ENCODE data around the gene PEX14.
A peak's percentile ranks its signal among the peaks of the same experiment; 100 is the strongest.

PEX14 gene

DNA sequence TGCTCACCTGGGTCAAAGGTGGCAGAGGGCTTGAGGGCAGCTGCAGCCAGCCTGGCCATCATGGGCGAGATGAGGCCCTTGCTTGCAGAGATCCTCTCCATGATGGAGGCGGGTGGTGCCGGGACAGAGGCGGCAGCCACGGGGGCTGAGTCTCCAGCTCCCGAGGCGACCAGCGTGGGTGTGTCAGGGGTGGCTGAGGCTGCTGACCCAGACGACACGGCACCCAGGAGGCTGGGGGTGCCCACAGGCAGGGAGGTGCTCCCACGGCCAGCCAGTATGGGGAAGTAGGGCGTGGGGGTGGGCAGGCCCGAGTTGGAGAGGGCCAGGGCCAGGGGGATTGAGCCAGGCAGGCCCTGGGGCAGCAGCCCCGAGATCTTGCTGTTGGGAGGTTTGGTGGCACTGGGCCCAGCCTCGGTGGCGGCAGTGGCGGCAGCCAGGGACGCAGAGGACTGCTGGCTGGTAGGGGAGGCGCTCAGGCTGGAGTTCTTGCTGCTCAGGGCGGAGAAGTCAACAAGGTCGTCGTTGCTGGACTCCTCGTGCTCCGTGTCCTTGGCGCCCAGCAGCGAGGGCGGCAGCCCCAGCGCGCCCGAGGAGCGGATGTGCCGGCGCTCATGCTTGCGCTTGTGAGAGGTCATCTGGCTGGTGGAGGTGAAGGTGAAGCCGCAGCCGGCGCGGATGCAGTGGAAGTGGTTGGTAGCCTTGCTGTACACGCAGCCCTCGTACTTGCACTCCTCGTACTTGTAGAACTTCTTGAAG, 178.8 kb downstream of the PEX14 start:
- no peak for DNase-seq

DNA sequence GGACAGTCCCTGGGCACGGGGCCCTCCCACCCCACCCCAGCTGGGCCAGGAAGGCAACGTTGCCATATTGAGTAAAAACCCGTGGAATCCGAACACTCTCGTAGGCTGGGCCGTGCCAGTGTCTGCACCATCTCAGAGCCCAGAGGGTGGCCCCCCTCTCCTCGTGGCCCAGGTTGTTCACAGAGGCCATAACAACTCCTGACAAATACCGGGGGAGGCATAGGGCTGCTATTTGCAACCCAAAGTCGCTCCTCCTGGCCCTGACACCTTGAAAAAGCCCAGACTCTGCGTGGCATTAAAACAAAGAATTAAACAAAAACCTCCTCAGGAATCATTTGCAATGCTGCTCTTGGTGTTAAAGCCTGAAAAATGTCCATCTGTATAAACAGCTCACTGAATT, 180.3 kb downstream of the PEX14 start:
- DNase-seq = no peak

DNA sequence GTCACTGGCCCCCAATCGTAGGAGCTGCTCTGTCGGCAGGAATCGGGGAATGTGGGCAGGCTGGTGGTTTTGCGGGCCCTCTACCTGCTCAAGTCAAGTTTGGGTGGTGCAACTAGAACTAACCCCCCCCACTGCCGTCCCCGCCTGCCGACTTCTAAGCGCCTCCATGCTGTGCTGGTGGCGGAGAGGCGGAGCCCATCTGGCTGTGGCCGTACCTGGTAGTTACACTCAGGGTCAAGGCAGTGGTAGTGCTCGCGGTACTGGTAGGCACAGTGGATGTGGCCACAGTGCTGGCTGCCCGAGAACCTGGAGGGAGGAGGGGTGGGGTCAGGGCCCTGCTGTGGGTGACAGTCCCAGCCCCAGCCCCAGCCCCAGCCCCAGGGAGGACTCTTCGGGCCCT, 181.7 kb downstream of the PEX14 start:
- no peak for DNase-seq

DNA sequence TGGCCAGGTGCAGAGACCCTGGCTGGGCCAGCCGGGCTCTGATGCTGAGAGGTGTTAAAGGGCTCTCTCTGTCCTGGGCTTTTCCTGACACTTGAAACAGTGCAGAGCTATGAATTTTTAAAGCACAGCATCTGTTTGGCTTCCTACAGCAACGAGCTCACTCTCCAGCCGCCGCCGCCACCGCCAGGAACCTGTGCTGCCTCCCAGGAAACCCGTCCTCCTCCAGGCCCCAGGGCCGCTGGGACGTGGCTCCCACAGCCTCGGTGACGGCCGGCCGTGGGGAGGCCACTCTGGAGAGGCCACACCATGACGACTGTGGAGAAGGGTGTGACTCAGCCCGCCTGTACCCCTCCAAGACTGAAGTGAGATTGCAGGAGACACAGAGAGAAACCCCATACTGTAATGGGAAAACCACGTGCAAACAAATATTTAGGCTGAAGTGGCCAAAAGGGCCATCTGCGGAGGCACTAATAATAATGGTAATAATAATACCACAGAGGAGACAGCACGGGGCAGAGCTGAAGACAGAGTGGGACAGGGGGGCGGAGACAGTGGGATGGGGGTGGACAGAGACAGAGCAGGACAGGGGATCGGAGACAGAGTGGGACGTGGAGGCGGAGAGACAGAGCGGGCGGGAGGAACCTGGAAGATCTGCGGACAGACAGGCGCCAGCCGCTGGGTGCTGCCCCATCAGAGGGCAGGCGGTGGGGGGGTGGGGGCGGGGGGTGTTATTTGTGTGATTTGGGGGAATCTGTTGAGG, 182.5 kb downstream of the PEX14 start:
- no peak for DNase-seq

DNA sequence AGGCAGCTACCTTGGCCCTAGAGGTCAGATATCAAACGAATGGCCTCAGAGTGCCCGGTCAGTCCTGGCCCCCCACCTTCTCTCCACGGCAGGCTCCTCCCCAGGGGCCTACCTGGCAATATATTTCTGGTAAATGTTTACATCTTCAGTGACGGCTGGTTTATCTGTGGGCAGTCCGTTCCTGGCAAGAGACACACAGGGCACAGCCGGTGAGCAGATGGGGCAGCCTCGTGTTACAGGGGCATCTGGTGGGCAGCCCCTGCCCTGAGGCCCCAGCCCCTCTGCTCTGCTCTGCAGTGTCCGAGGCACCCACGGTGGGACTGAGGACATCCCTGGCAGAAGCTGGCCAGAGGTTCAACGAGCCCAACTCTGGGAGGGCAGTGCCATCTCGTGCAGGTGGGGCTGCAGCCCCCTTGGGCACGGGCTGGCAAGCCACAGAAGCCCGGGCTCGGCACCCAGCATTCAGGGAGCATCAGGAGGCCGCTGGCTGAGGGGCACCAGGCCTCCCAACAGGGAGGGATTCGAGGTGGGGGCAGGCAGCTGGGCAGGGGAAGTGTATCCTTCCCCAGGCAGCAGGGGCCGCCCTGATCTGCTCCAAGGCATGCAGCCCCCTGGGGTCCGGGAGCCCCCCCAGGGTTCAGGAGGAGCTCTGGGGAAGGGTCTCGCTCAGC, 183.8 kb downstream of the PEX14 start:
- DNase-seq = no peak

DNA sequence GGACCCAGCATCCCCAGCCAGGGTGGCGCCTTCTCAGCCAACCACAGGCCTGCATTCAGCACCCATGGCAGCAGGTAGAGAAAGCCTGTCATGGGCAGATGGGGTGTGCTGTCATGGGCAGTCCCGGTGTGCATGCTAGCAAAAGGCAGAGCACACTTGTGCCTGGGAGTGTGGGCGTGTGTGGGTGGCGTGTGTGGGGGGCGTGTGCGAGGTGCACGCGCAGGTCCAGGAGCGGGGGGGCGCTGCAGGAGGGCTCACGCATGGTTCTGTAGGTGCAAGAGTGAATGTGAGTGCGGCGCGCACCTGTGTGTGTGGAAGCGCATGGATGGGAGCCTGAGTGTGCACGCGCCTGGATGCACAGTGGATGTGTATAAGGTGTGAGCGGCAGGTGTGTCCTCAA, 184.5 kb downstream of the PEX14 start:
- DNase-seq = no peak

DNA sequence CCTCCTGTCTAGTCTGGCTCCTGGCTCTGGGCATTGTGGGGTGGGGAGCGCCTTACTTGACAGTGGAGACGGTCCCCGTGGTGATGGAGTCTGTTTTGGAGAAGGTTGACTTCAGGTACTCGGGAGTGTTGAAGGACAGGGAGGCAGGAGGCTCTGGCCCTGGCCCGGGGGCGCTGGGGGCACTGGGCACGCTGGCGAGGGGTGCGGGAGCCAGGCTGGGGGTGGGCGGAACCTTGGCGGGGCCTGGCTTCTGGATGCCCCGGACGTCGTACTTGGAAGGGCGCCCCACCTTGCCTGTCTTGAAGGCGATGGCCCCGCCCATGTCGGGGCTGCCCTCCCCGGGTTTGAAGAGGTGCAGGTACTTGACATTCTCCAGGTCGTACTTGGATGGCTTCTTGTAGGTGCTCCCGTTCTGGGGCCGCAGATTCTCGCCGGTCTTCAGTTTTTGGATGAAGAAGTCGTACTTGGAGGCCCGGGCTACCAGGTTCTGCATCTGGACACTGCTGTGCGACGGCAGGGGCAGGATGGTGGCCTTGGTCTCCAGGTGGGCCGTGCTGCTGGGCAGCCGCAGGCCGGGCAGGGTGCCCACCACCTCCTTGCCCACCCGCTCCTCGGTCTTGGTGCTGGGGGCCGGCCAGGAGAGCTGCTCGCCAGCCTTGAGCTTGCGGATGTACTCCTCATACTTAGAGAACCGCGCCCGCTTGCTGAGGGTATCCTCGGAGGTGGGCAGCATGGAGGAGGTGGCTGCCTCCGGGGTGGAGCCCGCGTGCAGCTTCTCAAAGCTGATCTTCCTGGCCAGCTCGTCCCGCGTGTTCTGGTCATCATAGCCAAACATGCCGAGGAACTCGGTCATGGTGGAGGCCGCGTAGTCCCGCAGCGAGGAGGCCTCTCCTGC, 185.1 kb downstream of the PEX14 start:
- no peak for DNase-seq

DNA sequence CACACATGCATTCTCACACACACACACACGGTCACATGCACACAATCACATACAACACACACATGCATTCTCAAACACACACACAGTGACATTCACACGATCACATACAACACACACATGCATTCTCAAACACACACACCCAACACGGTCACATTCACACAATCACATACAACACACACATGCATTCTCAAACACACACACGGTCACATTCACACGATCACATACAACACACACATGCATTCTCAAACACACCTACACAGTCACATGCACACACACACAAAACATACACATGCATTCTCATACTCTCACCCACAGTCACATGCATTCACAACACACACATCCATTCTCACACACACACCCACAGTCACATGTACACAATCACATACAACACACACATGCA, 186.7 kb downstream of the PEX14 start:
- DNase-seq = no peak

DNA sequence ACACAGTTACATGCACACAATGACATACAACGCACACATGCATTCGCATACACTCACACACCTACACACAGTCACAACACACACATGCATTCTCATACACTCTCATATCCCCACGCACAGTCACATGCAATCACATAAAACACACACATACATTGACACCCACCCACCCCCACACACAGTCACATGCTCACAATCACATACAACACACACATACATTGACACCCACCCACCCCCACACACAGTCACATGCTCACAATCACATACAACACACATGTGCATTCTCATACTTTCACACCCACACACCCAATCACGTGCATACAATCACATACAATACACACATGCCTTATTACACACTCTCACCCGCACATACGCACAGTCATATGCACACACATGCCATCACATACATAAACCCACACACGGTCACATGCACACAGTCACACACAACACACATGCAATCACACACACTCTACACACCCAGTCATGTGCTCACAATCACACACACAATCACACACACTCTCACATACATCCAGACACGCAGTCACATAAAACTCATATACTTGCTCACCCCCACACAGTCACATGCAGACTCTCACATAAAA, 187.4 kb downstream of the PEX14 start:
- DNase-seq = no peak

DNA sequence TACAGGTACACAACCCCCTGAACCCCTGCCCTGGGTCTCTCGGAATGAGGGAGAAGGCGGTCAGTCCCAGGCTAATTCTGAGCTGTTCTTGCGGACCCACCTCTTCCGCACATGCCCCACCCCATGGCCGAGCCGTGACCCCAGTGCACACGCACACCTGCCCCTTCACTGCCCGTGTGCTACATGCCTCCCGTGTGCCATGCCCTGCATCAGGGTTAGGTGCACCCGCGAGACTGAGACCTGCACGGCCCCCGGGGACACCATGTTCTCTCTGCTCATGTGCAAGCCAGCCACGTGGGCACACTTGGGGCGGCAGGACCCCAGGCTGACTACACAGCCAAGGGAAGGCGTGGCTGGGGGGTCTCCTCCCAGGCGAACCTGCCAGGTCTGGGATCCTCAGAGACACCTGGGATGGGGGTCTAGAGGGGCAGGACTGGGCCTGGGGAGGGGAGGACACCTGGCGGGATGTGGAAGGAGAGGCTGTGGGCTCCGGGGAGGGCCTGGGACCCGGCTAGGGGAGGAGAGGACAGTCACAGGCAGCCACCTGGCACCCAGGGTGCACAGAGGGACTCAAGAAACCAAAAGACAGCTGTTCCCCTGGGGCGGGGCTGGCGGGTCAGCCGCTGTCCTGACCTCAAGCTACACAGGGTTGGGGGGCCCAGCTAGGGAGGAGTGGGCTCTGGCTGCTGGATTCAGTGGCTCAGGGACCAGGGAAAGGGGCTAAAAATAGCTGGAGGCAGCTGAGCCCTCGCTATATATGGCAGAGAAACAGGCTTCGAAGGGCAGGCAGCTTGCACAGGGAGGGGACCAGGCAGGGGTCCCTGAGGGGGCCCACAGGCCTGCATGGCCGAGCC, 188.3 kb downstream of the PEX14 start:
- DNase-seq = no peak

DNA sequence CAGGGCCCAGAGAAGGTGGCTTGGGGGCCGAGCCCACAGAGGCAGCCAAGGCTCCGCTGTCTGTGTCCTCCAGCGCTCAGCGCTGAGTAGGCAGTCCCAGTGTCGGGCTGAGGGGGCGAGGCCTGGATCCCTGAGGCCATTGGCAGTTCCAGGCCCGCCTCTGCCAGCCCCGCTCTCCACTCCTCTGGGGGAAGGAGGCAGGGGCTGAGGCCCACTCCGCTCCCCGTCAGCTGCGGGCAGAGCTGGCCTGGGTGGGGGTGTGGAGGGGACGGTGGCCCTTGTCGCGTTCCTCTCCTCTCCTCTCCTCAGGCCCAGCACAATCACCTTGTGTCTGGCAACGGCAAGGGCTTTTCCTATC, 188.9 kb downstream of the PEX14 start:
- peak; percentile 93 for DNase-seq

DNA sequence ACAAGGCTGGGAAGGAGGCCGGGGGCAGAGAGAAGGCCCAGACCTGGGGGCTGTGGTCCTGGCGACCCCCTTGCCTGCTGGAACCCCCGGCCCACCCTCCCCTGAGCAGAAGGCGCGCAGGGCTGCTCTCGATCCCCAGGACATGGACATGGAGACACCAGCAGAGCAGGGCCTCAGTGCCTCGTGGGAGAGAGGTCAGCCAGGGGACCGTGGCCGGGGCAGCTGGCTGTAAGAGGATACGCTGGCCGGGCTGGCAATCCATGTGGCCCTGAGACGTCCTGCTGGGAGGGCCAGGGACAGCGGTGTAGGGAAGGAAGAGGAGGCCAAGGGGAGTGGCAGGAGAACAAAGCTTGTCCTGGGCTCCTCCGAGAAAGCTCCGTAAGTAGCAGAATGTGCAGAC, 189.5 kb downstream of the PEX14 start:
- no peak for DNase-seq

DNA sequence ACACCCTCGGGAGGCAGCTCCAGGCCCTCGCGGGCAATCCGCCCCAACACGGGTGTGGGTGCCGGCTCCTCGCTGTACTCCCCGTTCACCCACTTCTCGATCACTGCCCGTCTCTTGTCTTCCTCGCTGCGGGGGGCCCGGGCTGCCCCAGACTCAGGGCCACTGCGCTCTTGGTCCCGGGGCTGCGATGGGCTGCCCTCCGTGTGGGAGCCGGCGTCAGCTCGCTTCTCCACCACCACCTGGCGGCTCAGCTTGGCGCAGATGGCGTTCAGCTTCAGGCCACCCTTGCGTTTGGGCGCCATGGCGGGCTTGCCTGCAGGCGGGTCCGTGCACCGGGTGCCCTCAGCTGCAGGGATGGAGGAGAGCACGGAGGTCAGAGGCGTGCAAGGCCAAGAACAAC, 190.5 kb downstream of the PEX14 start:
- no peak for DNase-seq

DNA sequence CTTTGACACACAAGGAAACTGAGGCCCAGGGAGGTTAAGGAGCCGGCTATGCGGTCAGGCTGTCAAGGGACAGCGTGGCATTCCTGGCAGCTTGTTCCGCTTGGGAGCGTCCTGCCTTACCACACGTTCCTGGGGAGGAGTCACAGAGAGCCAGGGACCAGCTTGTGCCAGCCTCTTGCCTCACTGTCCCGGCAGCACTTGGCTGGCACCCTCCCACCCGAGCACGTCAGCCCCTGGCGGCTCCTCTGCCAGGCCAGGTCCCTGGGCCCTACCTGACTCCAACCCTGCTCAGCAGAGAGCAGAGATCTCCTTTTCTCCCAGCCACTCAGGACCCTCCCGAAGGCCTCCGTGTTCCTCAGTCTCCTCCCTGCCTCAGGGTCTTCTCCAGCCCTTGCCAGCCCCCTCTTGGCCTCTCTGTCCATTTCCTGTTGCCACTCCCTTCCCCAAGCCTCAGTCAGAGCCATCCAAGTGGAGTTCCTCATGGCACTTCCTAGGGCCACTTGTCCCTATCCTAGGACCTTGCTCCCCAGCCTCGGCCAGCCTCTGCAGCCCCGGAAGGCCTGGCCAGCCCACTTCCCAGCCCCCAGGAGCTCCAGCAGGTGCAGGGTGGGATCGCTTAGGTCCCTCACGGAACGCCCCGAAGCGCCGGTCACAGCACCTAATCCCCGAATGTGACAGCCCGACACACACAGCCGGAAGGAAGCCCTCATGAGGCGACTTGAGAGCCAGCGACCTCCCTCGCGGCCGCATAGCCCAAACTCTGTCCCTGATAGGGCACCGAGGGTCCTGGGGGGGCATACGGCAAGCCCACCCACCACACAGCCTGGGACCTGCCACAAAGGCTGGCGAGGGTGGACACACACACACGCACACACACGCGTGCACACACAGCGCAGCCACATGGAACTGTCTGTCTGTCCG, 191.4 kb downstream of the PEX14 start:
- DNase-seq = no peak

DNA sequence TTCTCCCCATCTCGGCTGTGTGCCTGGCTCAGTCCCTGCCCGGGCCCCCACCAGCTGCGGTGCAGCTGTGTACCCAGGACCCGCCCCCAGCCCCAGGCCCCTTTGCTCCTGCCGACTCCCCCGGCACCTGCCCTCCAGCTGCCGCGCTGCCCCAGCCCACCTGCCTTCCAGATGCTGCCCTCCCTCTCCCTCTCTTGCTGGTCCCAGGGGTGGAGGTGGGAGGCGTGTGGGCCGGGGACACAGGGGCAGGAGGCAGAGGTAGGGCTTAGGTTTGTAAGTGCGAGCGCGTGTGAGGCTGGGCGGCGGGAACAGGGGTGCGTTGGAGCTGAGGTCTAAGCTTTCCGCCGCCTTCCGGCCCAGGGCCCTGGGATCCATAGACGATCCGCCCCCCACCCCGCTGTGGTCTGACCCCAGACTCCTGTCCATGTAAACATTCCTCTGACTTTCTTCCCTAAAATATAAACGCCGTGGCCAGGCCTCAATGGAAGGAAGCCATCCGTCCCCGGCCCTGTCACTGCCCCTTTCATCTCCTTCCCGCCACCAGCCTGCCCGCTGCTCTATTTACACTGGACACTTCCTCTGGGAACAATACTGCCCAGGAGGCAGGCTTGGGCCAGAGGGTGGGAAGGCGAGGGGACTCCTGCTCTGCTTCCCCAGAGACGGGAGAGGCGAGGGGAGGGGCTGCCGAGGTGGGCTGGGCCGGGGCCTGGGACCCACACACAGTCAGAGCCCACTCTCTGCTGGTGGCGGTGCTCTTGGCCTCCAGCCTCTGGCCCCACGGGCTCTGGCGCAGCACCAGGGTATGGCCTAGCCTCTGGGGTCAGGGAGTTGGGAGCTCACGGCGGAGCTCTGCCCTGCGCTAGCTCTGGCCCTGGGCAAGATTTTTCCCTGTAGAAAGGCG, 193.4 kb downstream of the PEX14 start:
- peak; percentile 99 for DNase-seq

DNA sequence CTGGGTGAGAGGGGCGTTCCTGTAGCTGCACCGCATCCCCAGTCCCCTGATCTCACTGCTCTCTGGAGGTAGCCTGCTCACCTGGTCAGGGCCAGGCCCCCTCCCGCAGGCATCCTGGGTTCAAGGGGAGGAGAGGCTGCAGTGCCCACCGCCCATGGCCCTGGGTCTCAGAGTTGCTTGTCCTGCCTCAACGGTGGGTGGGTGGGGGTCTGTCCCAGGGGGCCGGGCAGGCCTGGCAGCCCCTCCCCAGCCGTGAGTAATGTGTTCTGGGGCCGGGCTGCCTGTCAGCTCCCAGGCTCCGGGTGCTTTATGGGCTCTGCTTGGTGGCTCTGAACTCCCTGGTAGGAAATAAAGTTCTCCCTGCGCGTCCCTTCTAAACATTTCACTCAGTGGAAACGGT, 194.8 kb downstream of the PEX14 start:
- DNase-seq = no peak

DNA sequence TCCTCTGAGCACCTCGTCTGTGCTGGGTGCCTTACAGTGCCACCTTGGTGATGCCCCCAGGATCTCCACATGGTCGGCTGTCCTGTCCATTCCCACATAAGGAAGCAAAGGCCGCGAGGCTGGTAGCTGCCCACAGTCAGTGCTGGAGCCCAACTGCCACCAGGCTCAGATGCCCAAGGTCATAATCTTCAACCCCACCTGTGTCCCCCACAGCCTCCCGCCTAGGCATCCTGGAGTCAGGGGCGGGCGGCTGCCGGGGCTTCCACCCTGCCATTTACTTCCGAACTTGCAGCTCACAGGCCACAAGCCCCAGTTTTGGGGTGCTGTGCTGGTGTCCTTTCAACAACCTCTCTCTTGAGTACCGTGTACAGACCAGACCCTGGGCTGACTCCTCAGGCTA, 195.4 kb downstream of the PEX14 start:
- DNase-seq = no peak

DNA sequence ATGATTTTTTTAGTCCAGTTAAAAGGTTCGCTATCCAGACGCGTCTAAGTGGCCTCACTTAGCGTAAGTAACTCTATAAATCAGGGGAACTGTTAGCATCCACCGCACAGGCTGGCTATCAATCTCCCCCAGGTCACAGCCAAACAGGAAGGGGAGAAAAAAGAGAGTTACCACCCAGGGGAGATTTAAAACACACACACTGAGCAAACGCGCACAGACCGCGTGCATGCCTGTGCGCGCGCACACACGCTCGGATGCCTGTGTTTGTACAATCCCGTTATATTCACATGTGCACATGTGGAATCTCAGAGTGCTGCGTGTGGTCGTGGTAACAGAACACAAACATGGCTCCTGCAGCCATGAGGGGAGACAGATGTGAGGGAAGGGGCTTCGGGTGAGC, 196.3 kb downstream of the PEX14 start:
- peak; percentile 58 for DNase-seq

DNA sequence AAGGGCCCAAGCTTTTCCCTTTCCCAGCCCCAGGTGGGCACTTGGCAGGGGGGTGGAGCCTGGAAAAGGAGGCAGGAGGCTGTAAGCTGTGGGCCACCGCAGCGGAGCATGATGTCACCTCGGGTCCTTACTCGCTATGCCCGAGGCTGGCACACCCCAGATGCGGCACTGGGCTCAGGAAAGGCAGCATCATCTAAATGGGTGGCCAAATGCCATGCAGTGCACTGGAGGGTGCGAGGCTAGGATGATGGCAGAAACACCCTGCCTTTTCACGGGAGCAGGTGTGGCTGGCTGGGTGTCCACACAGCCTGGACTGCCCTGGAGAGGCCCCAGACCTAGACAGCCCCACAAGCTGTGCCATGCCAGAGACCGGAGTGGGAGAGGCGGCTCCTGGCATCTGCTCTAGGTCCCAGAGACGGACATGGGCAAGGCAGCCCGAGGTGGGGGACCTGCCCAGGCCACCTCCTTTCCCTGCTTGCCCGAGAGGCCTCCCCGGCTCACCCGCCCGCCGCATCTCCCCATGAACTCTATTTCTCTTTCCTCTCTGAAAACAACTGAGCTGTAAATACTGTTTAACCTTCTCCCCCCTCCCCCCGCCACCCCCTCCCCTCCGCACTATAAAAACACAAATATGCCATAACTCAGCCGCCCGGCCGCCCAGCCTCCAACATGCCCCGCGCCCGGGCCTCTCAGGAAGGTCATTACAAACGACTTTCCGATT, 197.0 kb downstream of the PEX14 start:
- peak; percentile 94 for DNase-seq

Measured in NCI-H510A (cell line).